ENCODE data around the gene KCNQ2.

Gene KCNQ2

DNA sequence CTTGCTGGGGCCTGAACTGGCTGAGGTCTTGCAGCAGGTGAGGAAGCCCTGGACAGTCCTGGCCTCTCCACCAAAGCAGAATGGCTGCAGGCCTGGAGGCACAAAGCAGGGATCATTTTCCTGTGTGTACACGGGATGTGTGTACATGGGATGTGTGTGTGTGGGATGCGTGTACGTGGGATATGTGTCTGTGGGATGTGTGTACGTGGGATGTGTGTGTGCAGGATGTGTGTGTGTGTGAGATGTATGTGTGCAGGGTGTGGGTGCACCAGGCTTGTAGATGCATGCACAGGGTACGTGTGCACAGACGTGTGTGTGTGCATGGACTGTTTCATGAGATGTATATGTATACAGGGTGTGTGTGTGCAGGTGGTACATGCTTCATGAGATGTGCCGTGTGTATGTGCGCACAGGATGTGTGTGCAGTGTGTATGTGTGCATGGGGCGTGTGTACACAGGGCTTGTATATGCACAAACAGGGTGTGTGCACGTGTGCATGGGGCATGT is 103.4 kb downstream of the KCNQ2 start:
- no peak for DNase-seq (ENCODE audit: low read depth)

DNA sequence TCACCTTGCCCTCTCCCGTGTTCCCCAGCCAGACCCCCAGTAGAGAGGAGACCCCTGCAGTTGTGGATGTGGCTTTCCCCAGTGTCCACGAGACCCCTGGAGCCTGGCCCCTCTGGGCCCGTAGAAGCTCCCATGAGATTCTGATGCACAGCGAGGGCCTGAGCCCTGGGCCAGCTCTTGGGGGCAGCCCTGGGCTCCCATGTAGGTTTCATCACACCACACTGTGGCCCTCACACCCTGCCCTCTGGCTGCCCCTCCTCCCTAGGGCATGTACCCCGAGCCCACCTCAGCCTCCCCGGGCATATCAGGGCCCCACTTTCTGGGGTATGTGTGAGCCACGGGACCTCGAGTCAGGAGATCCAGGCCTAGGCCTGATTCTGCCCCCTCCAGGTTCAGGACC is 104.3 kb downstream of the KCNQ2 start:
- DNase-seq (ENCODE audit: low read depth) = no peak

DNA sequence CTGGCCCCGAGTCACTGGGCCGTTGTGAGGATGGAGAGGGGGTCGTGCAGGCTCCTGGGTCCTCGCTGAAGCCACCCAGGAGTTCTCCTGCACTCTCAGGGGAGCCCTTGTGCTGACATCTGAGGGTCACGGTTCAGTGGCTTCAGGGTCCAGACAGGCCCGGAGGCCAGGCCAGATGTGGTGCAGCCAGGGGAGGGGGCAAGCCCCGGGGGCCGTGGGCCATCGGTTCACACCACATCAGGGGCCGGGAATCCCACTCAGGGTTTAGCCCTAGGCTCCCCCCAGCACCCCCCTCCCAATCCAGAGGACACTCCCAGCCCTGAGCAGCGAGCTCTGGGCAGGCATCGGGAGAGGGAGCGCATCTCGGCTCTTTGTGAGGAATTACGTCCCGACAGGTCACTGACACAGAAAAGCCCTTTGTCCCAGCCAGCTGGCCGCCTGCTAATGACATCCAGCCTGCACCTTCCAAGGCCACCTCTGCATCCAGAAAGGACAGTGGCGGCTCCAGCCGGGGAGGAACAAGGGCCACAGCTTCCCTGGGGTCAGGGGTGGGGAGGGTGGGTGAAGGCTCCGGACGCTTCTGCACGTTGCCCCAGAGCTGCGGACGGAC is 104.9 kb downstream of the KCNQ2 start:
- no peak for DNase-seq (ENCODE audit: low read depth)

DNA sequence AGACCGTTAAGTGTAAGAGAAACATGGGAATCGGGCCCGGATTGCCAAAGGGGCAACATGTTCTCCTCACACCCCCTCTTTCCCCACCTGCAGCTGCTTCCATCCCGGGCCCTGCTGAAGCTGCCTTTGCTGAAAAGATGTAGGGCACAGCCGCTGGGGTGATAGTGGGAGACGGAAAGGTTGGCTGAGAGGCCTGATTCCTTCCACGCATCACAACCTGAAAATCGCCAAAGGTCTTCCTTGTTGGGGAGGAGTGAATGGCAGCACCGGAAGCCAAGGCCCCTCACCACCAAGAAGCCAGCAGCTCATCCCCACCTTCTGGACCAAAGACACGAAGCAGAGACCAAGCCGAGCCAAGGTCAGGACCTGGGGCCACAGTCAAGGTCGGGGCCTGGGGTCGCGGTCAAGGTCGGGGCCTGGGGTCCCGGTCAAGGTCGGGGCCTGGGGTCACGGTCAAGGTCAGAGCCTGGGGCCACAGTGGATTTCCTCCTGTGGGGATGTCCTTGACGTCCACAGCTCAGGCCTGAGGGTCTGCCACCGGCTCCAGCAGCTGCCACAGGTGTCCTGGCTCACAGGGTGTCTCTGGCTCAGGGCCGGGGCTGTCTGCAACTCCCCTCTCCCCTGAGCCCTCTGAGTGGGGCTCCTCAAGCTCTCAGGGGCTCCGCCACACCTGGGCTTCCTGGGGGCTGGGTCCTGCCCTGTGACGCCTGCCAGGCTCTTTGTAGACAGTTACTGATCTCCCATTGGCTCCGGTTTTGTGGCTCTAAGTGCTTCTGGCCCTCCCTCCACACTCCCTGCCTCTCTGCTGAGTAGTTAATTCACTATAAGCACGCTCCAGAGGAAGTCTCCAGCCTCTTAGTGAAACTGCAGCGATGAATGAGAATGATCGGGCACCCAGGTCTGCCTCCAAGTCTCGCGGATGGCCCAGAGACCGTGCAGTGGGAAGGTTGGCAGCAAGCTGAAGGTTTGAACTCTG is 105.8 kb downstream of the KCNQ2 start:
- no peak for DNase-seq (ENCODE audit: low read depth)

DNA sequence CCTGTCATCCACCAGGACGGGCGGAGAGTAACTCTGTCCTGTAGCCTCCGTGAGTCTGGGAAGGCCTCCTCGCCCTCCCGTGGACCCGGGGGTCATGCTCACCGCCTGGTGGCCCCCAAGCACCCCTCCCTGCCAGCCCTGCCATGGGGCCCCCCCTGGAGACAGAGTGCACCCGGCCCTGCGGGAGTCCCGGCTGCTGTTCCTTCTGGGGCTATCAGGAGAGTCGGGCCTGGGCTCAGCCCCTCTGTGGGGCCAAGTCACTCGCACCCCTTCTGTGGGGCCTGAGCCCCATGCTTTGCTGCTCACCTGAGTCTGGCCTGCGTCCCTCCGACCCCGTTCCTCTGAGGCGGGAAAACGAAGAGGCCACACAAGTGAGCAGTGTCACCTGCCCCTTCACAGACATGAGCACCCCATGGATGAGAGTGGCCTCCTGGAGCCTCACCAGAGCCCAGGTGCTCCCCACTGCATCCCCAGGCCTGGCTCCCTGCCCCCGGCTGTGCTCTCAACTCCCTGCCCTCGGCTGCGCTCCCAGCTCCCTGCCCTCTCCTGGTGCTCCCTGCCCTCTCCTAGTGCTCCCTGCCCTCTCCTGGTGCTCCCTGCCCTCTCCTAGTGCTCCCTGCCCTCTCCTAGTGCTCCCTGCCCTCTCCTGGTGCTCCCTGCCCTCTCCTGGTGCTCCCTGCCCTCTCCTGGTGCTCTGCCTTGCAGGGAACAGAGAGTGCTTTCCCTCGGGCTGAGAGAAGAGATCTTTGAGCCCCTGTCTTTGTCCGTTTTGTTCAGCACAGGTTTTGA is 106.7 kb downstream of the KCNQ2 start:
- no peak for DNase-seq (ENCODE audit: low read depth)

DNA sequence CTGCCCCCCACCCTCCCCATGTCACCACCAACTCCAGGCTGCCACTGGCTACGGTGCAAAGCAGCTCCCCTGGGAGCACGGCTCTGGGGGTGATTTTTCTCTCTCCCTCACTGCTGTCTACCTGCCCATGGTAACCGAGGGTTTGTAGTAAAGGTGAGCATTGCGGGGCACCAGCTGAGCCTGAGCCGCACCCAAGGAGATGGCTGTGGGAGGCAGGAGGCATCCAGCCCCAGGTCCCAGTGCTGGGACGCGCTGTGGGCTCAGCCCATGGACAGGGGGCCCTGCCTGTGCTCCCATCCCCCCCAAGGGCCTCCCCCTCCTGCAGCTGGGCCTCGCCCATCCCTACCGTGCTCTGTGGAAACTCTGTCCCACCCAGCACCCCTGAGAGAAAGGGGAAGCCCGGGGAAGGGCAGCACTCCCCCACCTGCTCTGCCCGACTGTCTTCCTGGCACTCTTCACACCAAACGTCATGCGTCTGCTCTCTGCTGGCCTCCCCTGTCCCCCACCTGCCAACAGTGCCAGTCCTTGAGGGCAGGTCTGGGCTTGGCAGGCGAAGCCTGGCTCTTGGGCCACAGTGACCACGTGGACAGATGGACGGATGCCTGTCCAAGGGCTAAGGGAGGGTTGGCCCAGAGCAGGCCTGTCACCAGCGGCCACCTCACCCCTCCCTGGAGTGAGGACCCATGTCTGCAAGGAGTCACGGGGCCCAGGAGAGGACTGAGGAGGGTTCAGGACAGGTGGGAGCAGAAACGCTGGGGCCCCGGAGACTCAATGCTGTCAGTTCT is 107.5 kb downstream of the KCNQ2 start:
- DNase-seq (ENCODE audit: low read depth) = no peak

DNA sequence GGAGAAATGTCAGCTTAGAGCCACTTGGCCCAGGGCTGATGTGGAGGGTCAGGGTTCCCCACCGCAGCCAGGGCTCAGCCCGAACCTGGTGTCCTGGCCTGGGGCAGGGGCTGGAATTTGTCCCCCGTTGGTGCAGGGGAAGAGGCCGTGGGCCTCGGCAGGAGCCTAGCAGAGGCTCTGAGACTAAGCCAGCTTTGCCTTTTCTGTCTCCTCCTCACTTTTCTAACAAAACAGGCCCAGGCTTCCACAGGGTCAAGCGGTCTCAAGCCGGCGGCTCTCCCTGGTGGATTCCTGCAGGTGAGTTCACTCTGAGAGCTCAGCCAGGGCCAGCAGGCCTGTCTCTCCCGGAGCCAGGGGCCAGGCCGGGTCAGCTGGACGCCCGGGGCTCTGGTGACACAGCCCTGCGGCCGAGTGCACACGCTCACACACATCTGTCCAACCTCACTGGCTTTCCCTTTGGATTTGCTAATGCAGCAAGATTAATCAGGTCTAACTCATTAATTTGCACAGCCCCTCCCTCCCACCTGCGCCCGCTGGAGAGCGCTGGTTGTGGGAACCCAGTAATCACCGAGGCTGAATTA is 108.4 kb downstream of the KCNQ2 start:
- DNase-seq (ENCODE audit: low read depth) = no peak

DNA sequence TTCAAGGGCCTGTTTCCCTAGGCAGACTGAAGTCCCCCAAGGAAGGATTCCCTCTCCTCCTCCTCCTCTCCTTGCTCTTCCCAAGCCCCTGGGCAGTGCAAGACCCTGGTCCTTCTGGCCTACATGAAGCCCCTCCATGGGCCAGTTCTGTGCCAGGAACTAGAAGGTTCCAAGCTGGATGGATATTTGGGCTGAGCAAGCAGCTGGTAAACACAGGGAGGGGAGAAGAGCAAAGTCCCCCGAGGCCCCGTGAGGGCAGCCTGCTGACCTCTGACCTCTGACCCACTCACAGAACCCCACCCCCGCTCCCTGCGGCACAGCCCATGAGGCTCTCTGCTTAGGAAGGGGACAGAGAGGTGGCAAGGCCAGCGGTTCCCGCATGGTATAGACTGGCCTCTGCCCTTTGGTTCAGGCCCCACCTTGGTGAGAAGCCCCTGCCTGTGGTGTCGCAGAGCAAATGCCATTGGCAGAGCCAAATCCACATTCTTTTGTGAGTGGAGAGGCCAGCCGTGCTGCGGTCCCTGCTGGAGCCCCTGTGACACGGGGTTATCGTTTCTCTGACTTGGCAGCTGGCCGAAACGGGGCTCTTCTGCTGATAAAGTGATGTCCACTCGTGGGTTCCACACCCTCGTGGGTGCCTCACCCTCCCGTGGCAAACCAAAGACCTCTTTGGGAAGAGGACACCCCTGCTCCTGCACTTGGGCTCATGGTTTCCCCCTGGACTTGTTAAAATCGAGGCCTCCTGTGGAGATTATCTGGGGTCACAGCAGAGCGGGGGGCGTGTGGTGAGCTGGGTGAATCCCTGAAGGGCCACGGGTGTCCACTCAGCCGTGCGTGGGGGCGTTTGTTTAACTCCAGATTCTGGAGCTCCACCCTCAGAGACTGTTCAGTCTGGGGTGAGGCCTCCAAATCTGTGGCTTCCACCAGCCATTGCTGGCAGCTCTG is 109.2 kb downstream of the KCNQ2 start:
- DNase-seq (ENCODE audit: low read depth) = no peak

DNA sequence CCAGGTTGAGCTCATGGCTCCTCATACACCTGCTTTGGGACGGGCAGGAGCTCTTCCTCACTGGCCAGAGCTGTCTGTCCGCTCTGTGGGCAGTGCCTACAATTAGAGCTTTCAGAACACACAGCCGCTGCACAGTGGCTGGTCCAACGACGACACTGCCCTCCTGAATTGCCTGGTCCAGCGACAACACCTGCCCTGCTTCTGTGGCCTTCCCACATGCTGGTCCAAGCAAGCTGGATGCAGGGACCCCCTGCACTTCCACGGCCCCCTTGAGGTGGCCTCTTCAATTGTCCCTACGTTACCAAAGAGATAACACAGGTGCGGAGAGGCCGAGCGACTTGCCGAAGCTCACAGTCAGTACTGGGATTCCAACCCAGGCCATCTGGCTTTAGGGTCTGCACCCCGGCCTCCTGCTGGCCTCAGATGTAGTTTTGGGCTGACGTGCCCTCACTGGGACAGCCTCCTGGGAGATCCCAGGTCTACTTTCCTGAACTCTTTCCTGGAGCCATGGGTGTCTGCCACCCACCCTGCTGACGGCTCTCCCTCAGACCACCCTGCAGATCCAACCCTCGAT is 109.9 kb downstream of the KCNQ2 start:
- DNase-seq (ENCODE audit: low read depth) = no peak

DNA sequence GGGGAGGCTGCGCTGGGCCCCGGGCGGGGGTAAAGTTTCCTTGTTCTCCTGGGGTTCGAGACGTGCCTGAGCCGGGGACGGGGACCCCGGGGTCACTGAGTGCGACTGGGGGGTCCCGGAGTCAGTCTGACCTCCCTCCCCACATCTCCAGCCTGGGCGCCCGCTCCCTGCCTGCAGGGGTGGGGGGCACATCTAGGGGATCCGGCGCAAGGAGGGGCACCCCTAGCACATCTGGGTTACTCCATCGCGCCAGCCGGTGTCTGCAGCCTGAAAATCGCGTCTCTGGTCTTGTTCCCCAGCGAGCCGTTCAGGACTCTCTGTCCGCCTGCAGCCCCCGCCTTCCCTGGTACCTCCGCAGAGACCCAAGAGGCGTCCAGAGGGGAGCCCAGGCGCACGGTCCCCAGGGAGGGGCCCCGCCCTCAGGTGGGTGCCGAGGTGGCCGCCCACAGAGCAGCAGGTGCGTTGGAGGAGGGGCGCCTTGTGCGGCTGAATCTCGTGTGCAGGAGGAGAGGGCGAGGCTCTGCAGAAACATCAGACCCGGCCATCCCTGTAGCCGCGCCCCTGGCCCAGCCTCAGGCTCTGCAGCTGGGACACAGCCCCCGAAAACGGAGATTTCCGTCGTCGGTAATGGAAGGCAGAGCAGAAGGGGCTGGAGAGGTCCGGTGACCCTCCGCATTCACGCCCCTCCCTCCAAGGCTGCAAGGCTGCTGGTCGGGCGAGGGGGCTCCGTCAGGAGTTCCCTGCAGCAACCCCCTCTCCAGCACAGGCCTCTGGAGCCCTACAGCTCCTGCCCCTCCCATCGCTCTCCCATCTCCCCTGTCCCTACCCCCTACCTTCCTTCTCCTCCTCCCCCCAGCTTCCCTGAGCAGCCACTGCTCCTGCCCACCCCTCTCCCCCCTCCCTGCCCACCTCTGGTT is 110.7 kb downstream of the KCNQ2 start:
- no peak for DNase-seq (ENCODE audit: low read depth)

DNA sequence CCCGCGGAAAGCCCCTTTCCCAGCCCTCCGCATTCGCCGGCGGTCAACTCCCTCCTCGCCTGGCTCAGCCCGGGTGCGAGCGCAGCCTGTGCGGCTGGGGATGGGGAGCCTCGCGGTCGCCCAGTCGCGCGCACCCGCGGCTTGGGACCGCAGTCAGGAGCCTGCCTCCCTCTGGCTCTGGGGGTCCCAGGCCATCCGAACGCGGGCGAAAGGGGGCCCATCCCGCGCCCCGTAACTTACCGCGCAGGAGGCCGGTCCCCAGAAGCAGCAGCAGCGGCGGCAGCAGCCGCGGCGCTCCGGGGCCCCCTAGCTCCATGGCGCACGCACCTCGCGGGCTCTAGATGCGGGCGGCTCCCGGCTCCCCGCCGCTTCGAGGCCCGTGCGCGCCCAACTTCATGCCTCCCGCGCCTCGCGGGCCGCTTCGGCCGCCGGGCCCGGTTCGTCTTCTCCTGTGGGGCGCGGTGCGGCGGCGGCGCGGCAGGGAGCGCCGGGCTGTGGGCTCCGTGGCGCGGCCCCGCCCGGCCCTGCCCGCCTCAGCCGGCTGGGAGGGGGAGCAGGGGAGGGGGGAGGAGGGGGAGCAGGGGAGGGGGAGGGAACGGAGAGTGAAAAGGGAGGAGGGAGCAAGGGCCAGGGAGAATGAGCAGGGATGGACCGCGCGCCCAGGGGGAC is 111.5 kb downstream of the KCNQ2 start, which contains the start of gene CHRNA4:
CHRNA4 (minus strand) TSS at position 500 of the 669 bp plus-strand sequence; CDS start at position 316, 184 bp downstream.
- DNase-seq (ENCODE audit: low read depth) = no peak

DNA sequence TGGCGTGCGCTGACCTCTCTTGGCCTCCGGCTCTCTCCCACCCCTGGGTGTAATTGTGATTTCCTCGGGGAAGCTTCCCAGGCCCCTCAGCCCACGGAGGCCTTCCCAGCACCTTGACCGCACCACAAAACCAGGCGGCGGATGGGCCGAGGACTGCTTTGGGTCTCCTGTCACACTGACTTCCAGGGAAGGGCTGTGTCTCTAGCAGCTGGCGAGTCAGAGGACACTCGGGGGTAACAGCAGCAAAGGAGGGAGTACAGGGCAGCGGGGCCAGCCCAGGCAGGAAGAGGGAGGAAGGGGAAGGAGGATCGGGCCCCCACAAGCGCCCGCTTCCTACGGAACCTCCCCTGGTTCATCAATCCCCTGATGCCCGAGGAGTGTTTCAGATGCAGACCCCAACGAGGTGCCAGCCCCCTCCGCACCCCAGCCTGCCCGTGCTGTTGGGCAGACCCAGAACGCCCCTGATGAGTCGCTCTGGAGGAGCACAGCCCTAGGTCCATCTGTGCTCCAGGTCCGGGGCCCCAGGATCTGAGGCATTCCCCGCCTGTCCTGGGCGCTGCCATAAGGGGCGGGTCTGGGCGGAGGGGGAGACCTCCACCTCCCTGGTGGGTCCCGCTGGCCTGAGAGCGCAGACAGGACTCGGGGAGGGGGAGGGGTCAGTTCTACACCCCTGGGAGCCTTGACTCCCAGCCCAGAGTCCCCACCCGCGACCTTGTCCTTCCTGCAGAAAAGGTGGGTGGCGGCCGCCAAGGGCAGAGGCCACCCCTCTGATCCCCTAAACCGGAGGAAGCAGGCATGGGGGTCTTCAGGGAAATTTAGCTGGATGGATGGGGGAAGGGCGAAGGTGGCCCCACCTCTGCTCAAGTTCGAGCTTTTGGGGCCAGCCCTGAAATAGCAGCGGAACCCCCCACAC is 112.3 kb downstream of the KCNQ2 start:
- DNase-seq (ENCODE audit: low read depth) = no peak

DNA sequence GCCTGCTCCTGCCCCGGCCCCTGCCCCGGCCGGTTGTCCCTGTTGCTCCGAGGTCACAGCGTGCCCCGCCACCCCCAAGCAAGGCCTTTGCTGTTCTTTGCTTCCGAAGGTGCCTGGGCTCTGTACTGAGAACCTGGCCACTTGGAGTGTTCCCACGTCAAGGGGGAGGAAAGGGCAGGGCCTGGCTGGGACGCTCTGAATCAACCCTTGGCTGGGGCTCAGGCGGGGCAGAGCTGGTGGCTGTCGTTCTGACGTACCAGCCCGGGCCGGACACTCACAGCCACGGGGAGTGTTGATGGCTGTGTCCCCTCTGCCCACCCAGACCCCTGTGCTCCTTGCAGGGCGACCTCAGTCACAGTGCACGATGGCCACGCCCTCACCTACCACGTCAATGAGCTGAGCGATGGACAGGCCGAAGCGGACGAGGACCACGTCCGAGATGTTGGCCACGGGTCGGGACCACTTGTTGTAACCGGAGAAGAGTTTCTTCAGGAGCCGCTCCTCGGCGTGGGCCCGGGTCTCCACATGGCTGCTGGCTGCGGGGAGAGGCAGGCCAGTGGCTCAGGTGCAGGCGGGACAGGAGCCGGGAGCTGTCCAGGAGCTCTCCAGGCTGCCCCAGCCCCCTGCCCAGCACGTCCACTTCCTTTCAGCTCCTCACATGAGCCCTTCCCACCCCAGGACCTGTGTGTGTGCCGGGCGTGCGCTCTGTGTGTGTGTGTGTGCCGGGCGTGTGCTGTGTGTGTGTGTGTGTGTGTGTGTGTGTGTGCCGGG is 113.1 kb downstream of the KCNQ2 start:
- DNase-seq (ENCODE audit: low read depth) = no peak

DNA sequence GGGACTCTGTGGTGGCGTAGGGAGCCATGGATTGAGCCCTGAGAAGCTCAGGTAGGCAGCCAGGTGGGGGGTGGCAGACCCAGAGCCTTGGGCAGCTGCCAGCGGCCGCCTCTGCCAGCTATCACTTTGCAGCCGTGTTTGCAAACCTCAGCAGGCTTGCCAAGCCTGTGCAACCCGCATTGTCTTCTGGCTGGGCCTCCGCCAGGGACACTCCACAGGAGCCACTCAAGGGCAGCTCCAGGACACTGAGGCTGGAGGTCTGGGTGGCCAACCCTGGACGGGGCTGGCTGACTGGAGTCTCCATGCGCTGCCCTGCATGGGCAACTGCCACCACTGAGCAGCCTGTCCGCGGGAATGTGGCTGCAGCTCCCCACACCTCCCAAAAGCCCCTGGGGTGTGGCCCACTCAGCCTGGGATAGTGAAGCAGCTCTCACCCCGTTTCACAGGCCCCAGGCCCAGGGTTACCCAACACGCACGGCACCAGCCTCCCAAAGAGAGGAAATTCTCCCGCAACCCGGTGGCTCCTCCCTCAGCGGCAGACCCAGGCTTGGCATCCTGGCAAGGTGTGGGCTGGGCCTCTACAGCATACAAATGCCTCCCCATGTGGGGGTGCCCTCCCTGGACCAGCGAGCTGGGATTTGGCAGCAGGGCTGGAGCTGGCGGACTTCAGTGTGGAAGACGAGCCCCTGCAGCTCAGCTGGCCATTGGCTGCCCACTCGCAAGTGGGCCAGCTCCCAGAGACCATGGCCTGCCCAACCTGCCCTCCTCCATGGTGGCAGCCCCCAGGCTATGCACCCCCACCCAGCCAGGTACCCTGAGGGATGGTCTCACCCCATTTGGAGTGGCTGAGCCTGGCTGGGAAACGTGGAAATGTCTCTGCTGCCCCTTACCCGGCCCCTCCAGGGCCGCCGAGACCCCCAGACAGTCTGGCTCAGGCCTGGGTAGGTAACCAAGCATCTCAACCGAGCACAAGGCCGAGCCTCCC is 114.2 kb downstream of the KCNQ2 start:
- DNase-seq (ENCODE audit: low read depth) = no peak

Data from fibroblast of the conjunctiva (primary cell).